Stimulated activated CD4-positive, alpha-beta T cell treated with anti-CD3 and anti-CD28 coated beads, Interleukin-12 subunit alpha, Interleukin-12 subunit beta, amount 100 ng/mL, for 24 hours (primary cell): ENCODE data around the gene BNIP5.

Experiments used
- DNase-seq, 2 experiments: peaks; one replicate each; pipeline ENCODE4 v3.0.0-alpha.2; 2020; ENCODE audit warnings: low read depth in 2 of 2

The BNIP5 gene

GRCh38 chr6:36322591-36322990 lies 14.1 kb downstream of the BNIP5 start:
- no peak for DNase-seq

- no peak for DNase-seq
Observed at GRCh38 chr6:36320475-36320874, 16.2 kb downstream of the BNIP5 start.

- no peak for DNase-seq
Observed at GRCh38 chr6:36319821-36320220, 16.9 kb downstream of the BNIP5 start.

- no peak for DNase-seq
Observed at GRCh38 chr6:36319436-36319762, 17.3 kb downstream of the BNIP5 start.

GRCh38 chr6:36318690-36319435 lies 17.8 kb downstream of the BNIP5 start:
- DNase-seq: no peak

GRCh38 chr6:36317623-36318022 lies 19.1 kb downstream of the BNIP5 start:
- no peak for DNase-seq

GRCh38 chr6:36315921-36316320 lies 20.8 kb downstream of the BNIP5 start:
- DNase-seq: no peak

- DNase-seq: no peak
Observed at GRCh38 chr6:36314221-36315014, 22.3 kb downstream of the BNIP5 start.

- no peak for DNase-seq
Observed at GRCh38 chr6:36313649-36313936, 23.1 kb downstream of the BNIP5 start.

- no peak for DNase-seq
Observed at GRCh38 chr6:36312854-36313648, 23.6 kb downstream of the BNIP5 start.

GRCh38 chr6:36309900-36310299 lies 26.8 kb downstream of the BNIP5 start:
- DNase-seq: no peak

- no peak for DNase-seq
Observed at GRCh38 chr6:36309203-36309602, 27.5 kb downstream of the BNIP5 start.

GRCh38 chr6:36308514-36308913 lies 28.2 kb downstream of the BNIP5 start:
- no peak for DNase-seq

- DNase-seq: no peak
Observed at GRCh38 chr6:36306375-36306774, 30.3 kb downstream of the BNIP5 start.

- no peak for DNase-seq
Observed at GRCh38 chr6:36305885-36306284, 30.8 kb downstream of the BNIP5 start.

- DNase-seq: peak; percentile 85 to 97
Observed at GRCh38 chr6:36302227-36302976, 34.3 kb downstream of the BNIP5 start.

- DNase-seq: no peak
Observed at GRCh38 chr6:36301781-36302180, 34.9 kb downstream of the BNIP5 start.

GRCh38 chr6:36301085-36301658 lies 35.5 kb downstream of the BNIP5 start:
- DNase-seq: no peak

- DNase-seq: no peak
Observed at GRCh38 chr6:36298027-36298426, 38.7 kb downstream of the BNIP5 start.

GRCh38 chr6:36297511-36297910 lies 39.2 kb downstream of the BNIP5 start:
- DNase-seq: no peak

GRCh38 chr6:36297051-36297450 lies 39.6 kb downstream of the BNIP5 start:
- no peak for DNase-seq

- no peak for DNase-seq
Observed at GRCh38 chr6:36296240-36296639, 40.4 kb downstream of the BNIP5 start.
